GM12864 (cell line): ENCODE measurements around the gene OTOGL.
"Not testable (repeated sequence)": the region's sequence is repeated elsewhere in the genome, so short reads cannot be mapped to it uniquely, and the experiment has no call there.

Experiments
- DNase-seq: peaks from one replicate; pipeline ENCODE4 v3.0.0-alpha.2; 2011; ENCODE audit warnings: low read depth
- H3K4me3 ChIP-seq: 2 replicates; pipeline ENCODE4 v1.5.1; 2011; ENCODE audit warnings: mild to moderate bottlenecking, low read depth, low read length, control low read depth
- CTCF ChIP-seq: IDR thresholded peaks from 2 replicates; pipeline ENCODE4 v1.5.1; 2011; ENCODE audit warnings: low read depth, mild to moderate bottlenecking, moderate library complexity, low read length, control low read depth, inconsistent platforms; ENCODE audit errors: missing control alignments

The OTOGL gene

GRCh38 chr12:80201908-80202307, 102.6 kb downstream of the OTOGL start:
- TF ChIP-seq CTCF, result no peak
- no peak overlapping the region for H3K4me3 ChIP-seq
- no peak for DNase-seq

GRCh38 chr12:80205960-80206359, 106.6 kb downstream of the OTOGL start:
- no peak overlapping the region for H3K4me3 ChIP-seq
- DNase-seq, result no peak
- TF ChIP-seq CTCF, result no peak

- TF ChIP-seq CTCF, result no peak
- no peak overlapping the region for H3K4me3 ChIP-seq
- DNase-seq, result no peak
Observed at GRCh38 chr12:80208071-80208470, 108.7 kb downstream of the OTOGL start.

- no peak for DNase-seq
- no peak for TF ChIP-seq CTCF
- no peak overlapping the region for H3K4me3 ChIP-seq
Observed at GRCh38 chr12:80211671-80212070, 112.3 kb downstream of the OTOGL start.

- no peak for DNase-seq
- no peak overlapping the region for H3K4me3 ChIP-seq
- no peak for TF ChIP-seq CTCF
Observed at GRCh38 chr12:80212938-80213645, 113.8 kb downstream of the OTOGL start.

GRCh38 chr12:80213871-80214270, 114.5 kb downstream of the OTOGL start:
- DNase-seq, result no peak
- H3K4me3 ChIP-seq, result no peak overlapping the region
- TF ChIP-seq CTCF, result no peak

GRCh38 chr12:80217011-80217535, 117.7 kb downstream of the OTOGL start:
- no peak for TF ChIP-seq CTCF

GRCh38 chr12:80218925-80219324, 119.6 kb downstream of the OTOGL start:
- not testable (repeated sequence) for DNase-seq, H3K4me3 ChIP-seq

More at GRCh38 chr12:80217011-80217535, 117.7 kb downstream of the OTOGL start:
- H3K4me3 ChIP-seq, result no peak overlapping the region
- DNase-seq, result peak; percentile 24
